DOHH2 (cell line): Measurements from ENCODE around the gene ARL15.

Experiments
- H3F3A ChIP-seq: fragments of 200-600 bp; sonication (generic), shearing (Covaris generic); 2 replicates; pipeline ENCODE4 v1.6.0; 2016; ENCODE audit warnings: antibody characterized with exemption, mild to moderate bottlenecking; ENCODE audit not compliant: control insufficient read depth, insufficient read depth
- H3K27ac ChIP-seq: fragments of 200-600 bp; sonication (generic); 2 replicates; pipeline ENCODE4 v1.5.1; 2014; ENCODE audit warnings: low read depth, mild to moderate bottlenecking, low read length, moderate library complexity
- H3K27me3 ChIP-seq: fragments of 200-600 bp; sonication (generic); 2 replicates; pipeline ENCODE4 v1.6.1; 2014; ENCODE audit warnings: mild to moderate bottlenecking, low read length, mixed read lengths; ENCODE audit not compliant: control insufficient read depth
- H3K36me3 ChIP-seq: fragments of 200-600 bp; sonication (generic); 2 replicates; pipeline ENCODE4 v1.6.1; 2014; ENCODE audit warnings: mild to moderate bottlenecking, low read length, moderate library complexity, mixed read lengths; ENCODE audit not compliant: control insufficient read depth
- H3K4me1 ChIP-seq: fragments of 200-600 bp; sonication (generic); 2 replicates; pipeline ENCODE4 v1.6.1; 2014; ENCODE audit warnings: mild to moderate bottlenecking, low read length, mixed read lengths; ENCODE audit not compliant: control insufficient read depth
- H3K4me2 ChIP-seq: fragments of 200-600 bp; sonication (generic); 2 replicates; pipeline ENCODE4 v1.6.0; 2014; ENCODE audit warnings: mild to moderate bottlenecking, low read length, moderate library complexity
- H3K4me3 ChIP-seq: fragments of 200-600 bp; sonication (generic); 2 replicates; pipeline ENCODE4 v1.5.1; 2014; ENCODE audit warnings: mild to moderate bottlenecking, low read length, mixed read lengths
- H3K79me2 ChIP-seq: fragments of 200-600 bp; sonication (generic); 2 replicates; pipeline ENCODE4 v1.6.1; 2014; ENCODE audit warnings: mild to moderate bottlenecking, low read length, mixed read lengths; ENCODE audit not compliant: control insufficient read depth
- H3K9me2 ChIP-seq: fragments of 200-600 bp; sonication (generic); replicated peaks from 2 replicates; pipeline ENCODE4 v1.6.1; 2014; ENCODE audit warnings: mild to moderate bottlenecking, low read length, mixed read lengths; ENCODE audit not compliant: control insufficient read depth
- H3K9me3 ChIP-seq: fragments of 200-600 bp; sonication (generic); 2 replicates; pipeline ENCODE4 v1.6.1; 2014; ENCODE audit warnings: antibody characterized with exemption, low read length, mixed read lengths; ENCODE audit not compliant: control insufficient read depth, insufficient read depth
- H4K20me1 ChIP-seq: fragments of 200-600 bp; sonication (generic); 2 replicates; pipeline ENCODE4 v1.6.0; 2014; ENCODE audit warnings: low read depth, mild to moderate bottlenecking, antibody characterized with exemption, low read length, moderate library complexity; ENCODE audit not compliant: control insufficient read depth, insufficient read depth
- EZH2phosphoT487 ChIP-seq: fragments of 200-600 bp; sonication (generic); IDR thresholded peaks from 2 replicates; pipeline ENCODE4 v1.6.1; 2017; ENCODE audit warnings: borderline replicate concordance, mild to moderate bottlenecking, antibody characterized with exemption, low read length, moderate library complexity, mixed read lengths
- TF ChIP-seq, protein P1 (sequence below): fragments of 200-600 bp; sonication (generic); IDR thresholded peaks from one replicate; pipeline ENCODE4 v1.5.1; 2014; ENCODE audit warnings: antibody characterized with exemption, mild to moderate bottlenecking, low read depth, low read length; ENCODE audit not compliant: poor library complexity, severe bottlenecking

The ARL15 gene

GRCh38 chr5:54326662-54327270, 16.4 kb upstream of the ARL15 start:
- Histone ChIP-seq H3K9me3 (no peaks in the 10 kb centered on the region), H3K4me1 (no peaks in the 10 kb centered on the region), H3K4me2 (no peak overlapping the region), H3K79me2 (no peaks in the 10 kb centered on the region), H3K27ac (no peak overlapping the region), H4K20me1 (no peaks in the 10 kb centered on the region), H3K4me3 (no peak overlapping the region), H3K27me3 (peaks cover 5% of the 10 kb centered on the region; the same call in 1 of the 2 replicates), H3K9me2 (no peaks in the 10 kb centered on the region), H3F3A (no peaks in the 10 kb centered on the region), H3K36me3 (no peaks in the 10 kb centered on the region)
- TF ChIP-seq, protein P1, sequence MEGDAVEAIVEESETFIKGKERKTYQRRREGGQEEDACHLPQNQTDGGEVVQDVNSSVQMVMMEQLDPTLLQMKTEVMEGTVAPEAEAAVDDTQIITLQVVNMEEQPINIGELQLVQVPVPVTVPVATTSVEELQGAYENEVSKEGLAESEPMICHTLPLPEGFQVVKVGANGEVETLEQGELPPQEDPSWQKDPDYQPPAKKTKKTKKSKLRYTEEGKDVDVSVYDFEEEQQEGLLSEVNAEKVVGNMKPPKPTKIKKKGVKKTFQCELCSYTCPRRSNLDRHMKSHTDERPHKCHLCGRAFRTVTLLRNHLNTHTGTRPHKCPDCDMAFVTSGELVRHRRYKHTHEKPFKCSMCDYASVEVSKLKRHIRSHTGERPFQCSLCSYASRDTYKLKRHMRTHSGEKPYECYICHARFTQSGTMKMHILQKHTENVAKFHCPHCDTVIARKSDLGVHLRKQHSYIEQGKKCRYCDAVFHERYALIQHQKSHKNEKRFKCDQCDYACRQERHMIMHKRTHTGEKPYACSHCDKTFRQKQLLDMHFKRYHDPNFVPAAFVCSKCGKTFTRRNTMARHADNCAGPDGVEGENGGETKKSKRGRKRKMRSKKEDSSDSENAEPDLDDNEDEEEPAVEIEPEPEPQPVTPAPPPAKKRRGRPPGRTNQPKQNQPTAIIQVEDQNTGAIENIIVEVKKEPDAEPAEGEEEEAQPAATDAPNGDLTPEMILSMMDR = no peak
- TF ChIP-seq EZH2phosphoT487 = no peak

GRCh38 chr5:54325610-54326311, 15.4 kb upstream of the ARL15 start:
- Histone ChIP-seq H3K27ac (no peak overlapping the region), H3K4me1 (no peaks in the 10 kb centered on the region), H3K36me3 (no peaks in the 10 kb centered on the region), H3K79me2 (no peaks in the 10 kb centered on the region), H3K4me2 (no peak overlapping the region), H3K27me3 (peaks cover 5% of the 10 kb centered on the region; the same call in 1 of the 2 replicates), H3K9me3 (no peaks in the 10 kb centered on the region), H3K9me2 (no peaks in the 10 kb centered on the region), H3K4me3 (no peak overlapping the region), H3F3A (no peaks in the 10 kb centered on the region), H4K20me1 (no peaks in the 10 kb centered on the region)
- TF ChIP-seq EZH2phosphoT487 = no peak
- TF ChIP-seq, protein P1 = no peak

- no peaks in the 10 kb centered on the region for H3K9me2 ChIP-seq
- no peak overlapping the region for H3K4me3 ChIP-seq
- H3K36me3 ChIP-seq = no peaks in the 10 kb centered on the region
- no peaks in the 10 kb centered on the region for H3K79me2 ChIP-seq
- H3K27ac ChIP-seq = no peak overlapping the region
- no peak for TF ChIP-seq EZH2phosphoT487
- TF ChIP-seq, protein P1 = no peak
- no peaks in the 10 kb centered on the region for H3K9me3 ChIP-seq
- H3K27me3 ChIP-seq = peaks cover 5% of the 10 kb centered on the region; the same call in 1 of the 2 replicates
- no peaks in the 10 kb centered on the region for H3K4me1 ChIP-seq
- H3K4me2 ChIP-seq = no peak overlapping the region
- H3F3A ChIP-seq = no peaks in the 10 kb centered on the region
- no peaks in the 10 kb centered on the region for H4K20me1 ChIP-seq
Observed at GRCh38 chr5:54325272-54325609, 14.9 kb upstream of the ARL15 start.
